SK-N-SH (cell line): ENCODE results near the gene FCHO2. TPM values are rescaled to one million over a fixed set of nuclear protein-coding genes. Genes with fewer than 3 reads are reported as not detected.

ENCODE experiments used
- CTCF ChIA-PET: fragments of 300-600, 350-600 bp; formaldehyde crosslinking; extraction: SDS; loops from one replicate; lab custom pipeline; 2021; lab: Yijun Ruan, JAX
- POLR2A ChIA-PET: fragments of 350-600 bp; sonication (Branson Sonifier 250); formaldehyde crosslinking; extraction: SDS; loops from one replicate; lab custom pipeline; 2020; ENCODE audit warnings: antibody characterized with exemption, inconsistent platforms; lab: Yijun Ruan, JAX
- DNase-seq: peaks from one replicate; pipeline ENCODE4 v3.0.0; 2012
- H2AFZ ChIP-seq: fragments of 200-600 bp; sonication (generic); 2 replicates; pipeline ENCODE4 v1.8.1; 2016; ENCODE audit warnings: antibody characterized with exemption, mild to moderate bottlenecking, low read depth
- H3F3A ChIP-seq: fragments of 200-600 bp; sonication (generic); replicated peaks from 2 replicates; pipeline ENCODE3; 2016; ENCODE audit warnings: antibody characterized with exemption, mild to moderate bottlenecking; ENCODE audit not compliant: insufficient read depth
- H3K27ac ChIP-seq, 2 experiments: fragments of 200-500 bp in 1 of 2; fragments of 200-600 bp in 1 of 2; sonication (Bioruptor generic) in 1 of 2; sonication (generic), shearing (Covaris generic) in 1 of 2; 2 replicates each; pipeline versions ENCODE4 v1.5.1 to v1.6.1; 2014 to 2016; ENCODE audit warnings: low read depth in 2 of 2, inconsistent platforms in 1 of 2, low read length in 1 of 2, mild to moderate bottlenecking in 1 of 2, mixed read lengths in 1 of 2
- H3K27me3 ChIP-seq: fragments of 200-600 bp; sonication (generic), shearing (Covaris generic); 2 replicates; pipeline ENCODE4 v1.6.1; 2016; ENCODE audit warnings: mixed run types; ENCODE audit not compliant: insufficient read depth
- H3K36me3 ChIP-seq, 2 experiments: fragments of 200-500 bp in 1 of 2; fragments of 200-600 bp in 1 of 2; sonication (Bioruptor generic) in 1 of 2; sonication (generic) in 1 of 2; replicated peaks in 1 of 2; 2 replicates each; pipeline versions ENCODE3 to v1.5.1; 2014 to 2016; ENCODE audit warnings: low read length in 1 of 2, mild to moderate bottlenecking in 1 of 2; ENCODE audit not compliant: insufficient read depth in 2 of 2, control insufficient read depth in 1 of 2
- H3K4me1 ChIP-seq, 2 experiments: fragments of 200-500 bp in 1 of 2; fragments of 200-600 bp in 1 of 2; sonication (Bioruptor generic) in 1 of 2; sonication (generic), shearing (Covaris generic) in 1 of 2; 2 replicates each; pipeline versions ENCODE4 v1.5.1 to v1.6.1; 2014 to 2016; ENCODE audit warnings: low read depth in 1 of 2, low read length in 1 of 2, mixed run types in 1 of 2; ENCODE audit not compliant: insufficient read depth in 2 of 2, control insufficient read depth in 1 of 2
- H3K4me2 ChIP-seq: fragments of 200-600 bp; sonication (generic), shearing (Covaris generic); 2 replicates; pipeline ENCODE4 v1.6.1; 2017; ENCODE audit warnings: mixed run types
- H3K4me3 ChIP-seq, 2 experiments: fragments of 200-500 bp in 1 of 2; fragments of 200-600 bp in 1 of 2; sonication (Bioruptor generic) in 1 of 2; sonication (generic), shearing (Covaris generic) in 1 of 2; 2 replicates each; pipeline versions ENCODE4 v1.5.1 to v1.8.1; 2014 to 2016; ENCODE audit warnings: low read depth in 2 of 2, inconsistent platforms in 1 of 2, low read length in 1 of 2, mild to moderate bottlenecking in 1 of 2, mixed read lengths in 1 of 2, moderate library complexity in 1 of 2
- H3K79me2 ChIP-seq: fragments of 200-600 bp; sonication (generic); 2 replicates; pipeline ENCODE4 v1.8.1; 2017; ENCODE audit warnings: mild to moderate bottlenecking; ENCODE audit not compliant: insufficient read depth
- H3K9ac ChIP-seq: fragments of 200-600 bp; sonication (generic); 2 replicates; pipeline ENCODE4 v1.6.1; 2017; ENCODE audit warnings: mixed run types
- H3K9me2 ChIP-seq: fragments of 200-600 bp; sonication (generic); 2 replicates; pipeline ENCODE4 v1.6.1; 2017; ENCODE audit warnings: mixed run types
- H3K9me3 ChIP-seq: fragments of 200-600 bp; sonication (generic); 2 replicates; pipeline ENCODE4 v1.6.1; 2017; ENCODE audit warnings: mixed run types, mild to moderate bottlenecking, moderate library complexity
- H4K20me1 ChIP-seq: fragments of 200-600 bp; sonication (generic); 2 replicates; pipeline ENCODE4 v1.6.1; 2017; ENCODE audit warnings: mild to moderate bottlenecking, mixed run types; ENCODE audit not compliant: insufficient read depth
- CTCF ChIP-seq: fragments of 200-600 bp; sonication (generic); IDR thresholded peaks from 2 replicates; pipeline ENCODE4 v1.6.1; 2017; ENCODE audit warnings: antibody characterized with exemption, mild to moderate bottlenecking, moderate library complexity
- ELF1 ChIP-seq: IDR thresholded peaks from 2 replicates; pipeline ENCODE4 v1.4.0; 2012
- EP300 ChIP-seq, 2 experiments: IDR thresholded peaks; 2 replicates each; pipeline versions ENCODE4 v1.4.0 to v1.6.1; 2012; ENCODE audit warnings: borderline replicate concordance in 1 of 2, low read depth in 1 of 2, low read length in 1 of 2
- FOSL2 ChIP-seq: IDR thresholded peaks from 2 replicates; pipeline ENCODE4 v1.4.0; 2012; ENCODE audit warnings: low read depth, mild to moderate bottlenecking, moderate library complexity, borderline replicate concordance
- FOXJ3 ChIP-seq: sonication (generic); formaldehyde crosslinking; IDR thresholded peaks from 2 replicates; pipeline ENCODE4 v1.5.1; 2020; ENCODE audit warnings: mild to moderate bottlenecking, missing genetic modification reagents
- FOXM1 ChIP-seq: IDR thresholded peaks from 2 replicates; pipeline ENCODE4 v1.4.0; 2012; ENCODE audit warnings: low read depth, mild to moderate bottlenecking
- GATA2 ChIP-seq: sonication (generic); formaldehyde crosslinking; IDR thresholded peaks from 2 replicates; pipeline ENCODE4 v1.5.0; 2020; ENCODE audit warnings: mild to moderate bottlenecking, missing genetic modification reagents
- IRF3 ChIP-seq: fragments of 150-350 bp; IDR thresholded peaks from 2 replicates; pipeline ENCODE4 v1.6.1; 2016; ENCODE audit warnings: mild to moderate bottlenecking, low read depth, low read length
- MXI1 ChIP-seq: IDR thresholded peaks from 2 replicates; pipeline ENCODE4 v1.6.1; 2012; ENCODE audit warnings: mild to moderate bottlenecking, low read depth, low read length, improper control_type of control experiment
- NRF1 ChIP-seq: IDR thresholded peaks from 2 replicates; pipeline ENCODE4 v1.6.1; 2012; ENCODE audit warnings: low read depth, mild to moderate bottlenecking, low read length
- PBX3 ChIP-seq: IDR thresholded peaks from 2 replicates; pipeline ENCODE4; 2012
- RAD21 ChIP-seq: IDR thresholded peaks from 2 replicates; pipeline ENCODE4 v1.6.1; 2012; ENCODE audit warnings: mild to moderate bottlenecking, low read length
- REST ChIP-seq: IDR thresholded peaks from 2 replicates; pipeline ENCODE4 v1.6.1; 2012; ENCODE audit warnings: mild to moderate bottlenecking, low read depth, low read length, moderate library complexity
- RFX5 ChIP-seq: IDR thresholded peaks from 2 replicates; pipeline ENCODE4 v1.6.1; 2012; ENCODE audit warnings: mild to moderate bottlenecking, improper control_type of control experiment, low read length
- SIN3A ChIP-seq: IDR thresholded peaks from 2 replicates; pipeline ENCODE4 v1.6.1; 2012; ENCODE audit warnings: low read depth, mild to moderate bottlenecking, low read length, moderate library complexity, borderline replicate concordance
- SMC3 ChIP-seq: IDR thresholded peaks from 2 replicates; pipeline ENCODE4 v1.6.1; 2012; ENCODE audit warnings: low read depth, low read length, improper control_type of control experiment
- TAF1 ChIP-seq: IDR thresholded peaks from 2 replicates; pipeline ENCODE4 v1.6.1; 2012; ENCODE audit warnings: low read depth, mild to moderate bottlenecking, low read length, moderate library complexity, borderline replicate concordance
- TEAD4 ChIP-seq: IDR thresholded peaks from 2 replicates; pipeline ENCODE4 v1.4.0; 2012; ENCODE audit warnings: mild to moderate bottlenecking, borderline replicate concordance; ENCODE audit not compliant: insufficient read depth
- USF2 ChIP-seq: fragments of 150-350 bp; IDR thresholded peaks from 2 replicates; pipeline ENCODE4 v1.6.1; 2017; ENCODE audit warnings: antibody characterized with exemption, low read length, low read depth, borderline replicate concordance
- ZBTB33 ChIP-seq: IDR thresholded peaks from 2 replicates; pipeline ENCODE4 v1.4.0; 2012; ENCODE audit warnings: low read depth, borderline replicate concordance
- WGBS: methylation state at CpG from one replicate; pipeline ENCODE4 v1.1.6; 2017; ENCODE audit warnings: low lambda C conversion rate; 5-methylcytosine and 5-hydroxymethylcytosine counted together
- polyA plus RNA-seq, 3 experiments: library from polyadenylated mRNA; depleted of rRNA; stranded (reverse); fragments of >200 nt; gene quantifications; 2 replicates each; pipeline ENCODE4 v1.2.3, GENCODE V29; 2012

FCHO2 gene
- polyA plus RNA-seq, 1 of the 3 experiments (the other 2 are of a cell fraction) = 5.2 TPM

GRCh38 chr5:73095564-73096238 lies 139.9 kb downstream of the FCHO2 start (continued):
- no peak for TF ChIP-seq FOXJ3 (CRISPR knock-in tag)
- TF ChIP-seq SIN3A = no peak

GRCh38 chr5:73096239-73096575 lies 140.4 kb downstream of the FCHO2 start:
- H3F3A ChIP-seq = no peaks in the 10 kb centered on the region
- no peak overlapping the region for H3K4me3 ChIP-seq
- H3K27me3 ChIP-seq = no peaks in the 10 kb centered on the region
- H3K79me2 ChIP-seq = no peaks in the 10 kb centered on the region
- no peaks in the 10 kb centered on the region for H3K9me2 ChIP-seq
- peaks cover 13% of the 10 kb centered on the region; the same call in 1 of the 2 replicates for H3K9me3 ChIP-seq
- 96% methylated on average over 1 of the region's 1 CpG for WGBS
- no peak overlapping the region for H3K9ac ChIP-seq
- TF ChIP-seq IRF3 (no peak), RFX5 (no peak), CTCF (no peak), MXI1 (no peak), EP300 (IDR thresholded peaks at IDR 0.05; ENCODE audit: borderline replicate concordance in 1 of 2, low read depth in 1 of 2, low read length in 1 of 2) (no peak), TAF1 (no peak), FOXJ3 (CRISPR knock-in tag) (no peak), SMC3 (no peak), REST (no peak), NRF1 (no peak), TEAD4 (no peak), RAD21 (no peak), USF2 (no peak), GATA2 (CRISPR knock-in tag) (no peak), FOXM1 (no peak), FOSL2 (no peak), ZBTB33 (no peak), PBX3 (no peak), ELF1 (no peak)
- TF ChIP-seq, all 33 proteins: peak for 0
- no peaks in the 10 kb centered on the region for H4K20me1 ChIP-seq
- peaks cover 0 to 5% of the 10 kb centered on the region in 2 experiments; a peak in 2 of 4 replicates for H3K4me1 ChIP-seq
- DNase-seq = no peak
- no peak overlapping the region for H2AFZ ChIP-seq
- POLR2A ChIA-PET = no interaction called here
- CTCF ChIA-PET = interaction anchor here (3.0 kb wide), 1 partner anchor 13 kb away, joined by 8 read pairs; no protein-coding TSS in a partner anchor
- H3K27ac ChIP-seq = no peak overlapping the region
- no peak overlapping the region for H3K4me2 ChIP-seq
- H3K36me3 ChIP-seq = peaks cover 0 to 6% of the 10 kb centered on the region in 2 experiments
